Middle frontal gyrus (tissue), 1 donor: ENCODE data around the gene CACNA1F.
A peak's percentile ranks its signal among the peaks of the same experiment; 100 is the strongest.

ENCODE experiments used
- DNase-seq: peaks from one replicate; pipeline ENCODE4 v3.0.0-alpha.2; 2015; ENCODE audit warnings: low spot score; ENCODE audit errors: extremely low spot score

CACNA1F gene

DNA sequence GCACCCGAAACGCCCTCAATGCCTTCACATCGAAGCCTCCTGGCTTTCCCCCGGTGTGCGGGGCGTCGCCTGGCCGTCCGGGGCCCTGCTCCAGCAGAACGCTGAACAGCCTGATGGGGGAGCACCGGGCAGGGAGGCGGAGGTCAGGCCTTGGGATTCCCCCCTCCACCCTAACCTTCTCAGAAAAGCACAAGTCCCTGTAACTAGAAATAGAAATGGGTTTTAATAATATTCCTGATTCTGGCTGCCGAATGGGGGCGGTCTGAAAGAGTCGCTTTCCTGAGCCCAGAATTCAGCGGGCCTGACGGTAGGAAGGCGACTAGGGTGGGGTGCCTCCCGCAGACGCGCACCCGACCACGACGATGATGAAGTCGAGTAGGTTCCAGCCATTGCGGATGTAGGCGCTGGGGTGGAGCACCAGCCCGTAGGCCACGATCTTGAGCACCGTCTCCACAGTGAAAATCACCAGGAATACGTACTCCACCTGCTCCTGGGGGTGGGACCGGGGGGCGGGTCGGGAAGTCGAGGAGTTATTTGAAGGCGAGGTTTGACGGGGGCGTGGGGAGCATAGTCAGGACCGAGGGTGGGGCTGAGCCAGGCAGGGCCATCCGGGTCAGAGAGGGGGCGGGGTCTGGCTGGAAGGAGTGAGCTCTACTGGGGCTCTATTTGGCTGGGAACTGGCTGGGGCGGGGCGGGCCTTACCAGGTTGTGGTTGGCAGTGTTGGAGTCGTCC is 2.5 kb downstream of the CACNA1F start:
- no peak for DNase-seq

DNA sequence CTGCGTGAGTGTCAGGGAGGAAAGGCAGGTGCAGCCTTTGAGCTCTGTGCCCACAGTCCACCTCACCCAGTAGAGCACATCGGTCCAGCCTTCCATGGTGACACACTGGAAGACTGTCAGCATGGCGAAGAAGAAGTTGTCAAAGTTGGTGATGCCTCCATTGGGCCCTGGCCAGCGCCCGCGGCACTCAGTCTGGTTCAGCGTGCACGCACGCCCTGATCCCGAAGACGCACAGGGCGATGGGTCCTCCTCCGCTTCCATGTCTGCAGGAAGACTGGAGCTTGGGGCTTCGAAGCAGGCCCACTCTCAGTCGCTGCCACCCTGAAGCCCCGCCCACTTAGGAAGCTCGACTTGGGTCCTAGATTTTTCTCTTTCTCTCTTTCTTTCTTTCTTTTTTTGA is 5.0 kb downstream of the CACNA1F start:
- DNase-seq: no peak

DNA sequence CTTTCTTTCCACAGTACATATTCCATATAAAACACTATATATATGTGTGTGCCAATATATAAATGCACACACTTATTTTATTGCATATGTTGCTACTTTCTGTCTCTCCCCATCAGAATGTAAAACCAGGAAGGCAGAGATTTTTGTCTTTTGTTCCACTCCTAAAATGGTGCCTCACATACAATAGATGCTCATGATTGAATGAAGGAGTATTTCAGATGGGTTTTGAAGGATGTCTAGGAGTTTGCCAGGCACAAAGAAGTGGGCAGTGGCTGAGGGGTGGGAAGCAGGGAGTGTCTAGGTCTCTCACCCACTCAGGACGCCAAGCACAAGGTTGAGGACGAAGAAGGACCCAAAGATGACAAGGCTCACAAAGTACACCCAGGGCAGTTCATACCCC is 5.4 kb downstream of the CACNA1F start:
- DNase-seq: no peak

DNA sequence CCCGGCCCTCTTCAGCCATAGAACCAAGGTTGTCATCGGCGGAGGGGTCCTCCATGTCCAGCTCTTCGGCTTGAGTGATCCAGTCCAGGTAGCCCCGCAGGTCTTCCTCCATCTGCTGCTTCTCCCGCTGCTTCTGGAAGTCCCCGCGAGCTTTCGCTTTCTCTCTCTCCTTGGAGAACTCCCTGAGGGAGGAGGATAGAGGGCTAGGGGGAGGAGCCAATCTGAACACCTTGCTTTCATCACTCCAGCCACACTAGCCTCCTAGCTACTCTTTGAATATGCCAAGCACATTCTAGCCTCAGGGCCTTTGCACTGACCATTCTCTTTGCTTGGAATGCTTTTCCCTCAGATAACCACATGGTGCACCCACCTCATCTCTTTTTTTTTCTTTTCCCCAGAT is 6.2 kb downstream of the CACNA1F start:
- no peak for DNase-seq

DNA sequence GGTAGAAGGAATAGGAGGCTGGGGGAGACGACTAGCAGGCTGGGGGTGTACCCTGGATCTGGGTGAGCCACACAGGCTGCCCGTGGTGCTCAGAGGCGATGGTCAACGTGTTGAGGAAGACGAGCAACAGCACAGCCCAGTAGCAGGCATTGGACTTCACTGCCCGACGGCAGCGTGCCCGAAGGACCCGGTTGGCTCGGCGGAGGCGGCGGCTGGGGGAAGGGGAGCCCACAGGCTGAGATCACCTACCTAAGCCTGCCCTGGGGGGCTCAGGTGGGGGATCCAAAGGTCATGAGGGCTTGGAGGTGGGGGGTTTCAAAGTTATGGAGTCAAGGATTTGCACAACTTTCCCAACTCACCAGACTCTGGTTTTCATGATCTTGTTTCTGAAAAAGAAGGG is 7.3 kb downstream of the CACNA1F start:
- no peak for DNase-seq

DNA sequence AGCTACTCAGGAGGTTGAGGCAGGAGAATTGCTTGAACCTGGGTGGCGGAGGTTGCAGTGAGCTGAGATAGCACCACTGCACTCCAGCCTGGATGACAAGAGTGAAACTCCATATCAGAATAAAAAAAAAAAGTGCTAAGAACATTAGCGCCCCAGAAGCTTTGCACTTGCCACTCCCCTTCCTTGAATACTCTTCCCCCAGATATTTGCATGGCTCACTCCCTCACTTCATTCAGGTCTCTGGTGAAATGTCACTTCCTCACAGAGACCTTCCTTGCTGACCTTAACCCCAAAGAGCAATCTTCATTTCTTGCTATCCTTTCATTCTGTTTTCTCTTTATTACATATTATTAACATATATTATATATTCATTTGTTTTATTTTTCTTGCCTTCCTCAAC is 11.3 kb downstream of the CACNA1F start:
- no peak for DNase-seq

DNA sequence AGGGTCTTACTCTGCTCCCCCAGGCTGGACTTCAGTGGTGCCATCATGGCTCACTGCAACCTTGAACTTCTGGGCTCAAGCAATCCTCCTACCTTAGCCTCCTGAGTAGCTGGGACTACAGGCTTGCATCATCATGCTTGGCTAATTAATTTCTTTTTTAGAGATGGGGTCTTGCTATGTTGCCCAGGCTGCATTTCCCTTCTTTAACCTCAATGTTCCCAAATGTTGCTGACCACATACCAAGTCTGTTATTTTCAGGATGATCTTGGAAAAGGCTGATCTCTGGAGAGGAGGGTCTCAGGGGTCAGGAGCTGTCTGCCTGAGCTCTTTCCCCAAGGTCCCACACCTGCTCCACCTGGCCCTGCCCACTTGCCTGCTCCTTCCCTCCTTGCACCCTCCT is 13.0 kb downstream of the CACNA1F start:
- no peak for DNase-seq

DNA sequence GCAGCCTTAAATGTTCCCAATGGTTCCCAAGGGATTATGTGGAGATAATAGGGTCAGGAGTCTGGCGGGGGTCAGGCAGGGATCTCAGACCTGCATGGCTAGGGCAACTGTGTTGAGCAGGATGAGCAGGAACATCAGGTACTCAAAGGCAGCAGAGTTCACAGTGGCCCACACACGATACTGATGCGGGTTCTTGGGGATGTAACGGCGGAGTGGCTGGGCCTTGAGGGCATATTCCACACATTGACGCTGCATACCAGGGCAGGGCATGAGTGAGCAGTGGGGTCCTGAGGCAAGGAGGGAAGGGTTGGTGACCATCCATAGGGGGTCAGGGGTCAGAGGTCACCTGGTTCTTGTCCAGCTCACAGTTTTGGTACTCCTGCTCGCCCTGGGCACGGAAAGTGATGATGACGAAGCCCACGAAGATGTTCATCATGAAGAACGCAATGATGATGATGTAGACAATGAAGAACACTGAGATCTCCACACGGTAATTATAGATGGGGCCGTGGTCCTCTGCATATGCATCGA is 18.1 kb downstream of the CACNA1F start:
- DNase-seq: no peak

DNA sequence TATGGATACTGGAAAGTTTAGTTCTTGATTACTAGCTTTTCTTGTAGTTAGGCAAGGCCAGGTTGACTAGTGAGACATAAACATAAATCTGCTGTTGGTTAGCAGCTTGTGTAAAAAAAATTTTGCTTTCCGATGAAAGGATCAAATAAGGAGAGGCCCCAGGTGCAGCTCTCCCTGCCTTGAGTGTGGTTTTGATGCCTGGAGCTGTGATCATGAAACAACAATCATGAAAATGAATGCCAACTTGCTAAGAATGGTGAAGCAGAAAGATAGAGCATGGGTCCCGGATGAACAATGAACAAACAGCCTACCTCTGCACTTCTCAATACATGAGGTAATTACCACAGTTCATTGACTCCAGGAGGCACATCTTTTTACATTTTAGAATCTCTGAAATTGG is 18.7 kb downstream of the CACNA1F start:
- DNase-seq: no peak

DNA sequence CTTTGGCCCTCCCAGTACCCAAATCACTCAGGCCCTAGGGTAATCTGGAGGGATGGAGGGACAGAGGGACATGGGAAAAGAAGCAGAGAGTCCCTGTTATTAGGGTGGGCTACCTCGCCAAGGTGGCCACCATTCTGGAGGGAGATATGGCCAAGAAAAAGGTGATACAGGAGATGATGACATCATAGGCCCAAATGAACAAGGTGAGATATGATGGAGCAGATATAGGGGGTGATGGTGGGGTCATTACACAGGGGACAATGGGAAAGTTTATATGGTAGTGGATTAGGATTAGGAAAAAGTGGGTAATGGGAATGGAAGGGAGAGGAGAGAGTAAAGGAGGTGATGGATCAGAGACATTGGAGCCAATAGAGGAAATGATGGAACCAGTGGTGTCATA is 20.3 kb downstream of the CACNA1F start:
- no peak for DNase-seq

DNA sequence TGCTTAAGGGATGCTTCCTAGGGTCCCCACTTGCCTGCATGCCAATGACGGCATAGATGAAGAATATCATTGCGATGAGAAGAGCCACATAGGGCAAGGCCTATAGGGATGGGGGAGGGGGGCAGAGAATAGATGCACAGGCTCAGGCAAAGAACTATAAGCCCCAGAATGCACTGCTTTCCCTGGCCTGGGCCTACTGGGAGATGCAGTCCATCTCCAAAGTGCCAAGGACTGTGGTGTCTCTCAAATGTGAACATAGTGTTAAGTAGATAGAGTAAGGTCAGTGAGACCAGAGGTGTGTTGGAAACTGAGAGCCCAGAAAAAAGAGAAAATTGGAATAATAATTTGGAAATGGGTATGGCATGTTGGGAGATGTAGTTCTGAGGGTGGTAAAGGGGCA is 20.9 kb downstream of the CACNA1F start:
- DNase-seq: no peak

DNA sequence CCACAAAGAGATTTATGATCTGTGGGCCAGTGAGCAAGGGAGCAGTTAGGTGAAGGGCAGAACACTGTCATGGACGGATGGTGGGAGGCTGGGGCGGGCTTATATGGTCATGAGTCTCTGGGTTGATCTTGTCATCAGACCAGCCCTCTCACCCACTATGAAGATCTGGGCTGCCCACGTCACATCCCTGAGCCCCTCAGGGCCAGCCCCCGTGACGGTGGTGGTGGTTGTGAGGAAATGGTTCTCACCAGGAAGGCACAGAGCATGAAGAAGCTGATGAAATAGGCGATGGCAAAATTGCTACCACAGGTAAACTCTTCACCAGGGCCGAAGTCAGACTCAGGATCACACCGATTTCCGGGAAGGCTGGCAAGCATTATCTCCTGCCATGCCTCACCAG is 22.1 kb downstream of the CACNA1F start:
- DNase-seq: no peak

DNA sequence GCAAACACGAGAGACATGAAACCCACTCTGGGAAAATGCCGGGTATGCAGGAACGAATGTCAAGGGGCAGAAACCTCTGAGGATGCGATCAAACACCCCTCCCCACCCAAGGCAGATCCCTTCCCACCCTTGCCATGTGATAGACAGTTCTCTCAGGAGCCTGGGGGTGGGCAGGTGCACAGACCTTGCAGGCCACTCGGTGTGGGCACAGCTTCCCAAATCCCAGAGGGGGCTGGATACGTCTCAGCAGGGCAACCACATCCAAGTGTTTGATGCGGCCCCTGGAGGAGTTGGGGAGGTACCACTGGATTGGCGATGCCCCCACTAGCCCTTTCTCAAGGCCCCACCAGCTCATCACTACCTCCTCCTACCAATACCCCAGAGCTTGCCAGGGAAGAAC is 22.7 kb downstream of the CACNA1F start:
- DNase-seq: no peak

DNA sequence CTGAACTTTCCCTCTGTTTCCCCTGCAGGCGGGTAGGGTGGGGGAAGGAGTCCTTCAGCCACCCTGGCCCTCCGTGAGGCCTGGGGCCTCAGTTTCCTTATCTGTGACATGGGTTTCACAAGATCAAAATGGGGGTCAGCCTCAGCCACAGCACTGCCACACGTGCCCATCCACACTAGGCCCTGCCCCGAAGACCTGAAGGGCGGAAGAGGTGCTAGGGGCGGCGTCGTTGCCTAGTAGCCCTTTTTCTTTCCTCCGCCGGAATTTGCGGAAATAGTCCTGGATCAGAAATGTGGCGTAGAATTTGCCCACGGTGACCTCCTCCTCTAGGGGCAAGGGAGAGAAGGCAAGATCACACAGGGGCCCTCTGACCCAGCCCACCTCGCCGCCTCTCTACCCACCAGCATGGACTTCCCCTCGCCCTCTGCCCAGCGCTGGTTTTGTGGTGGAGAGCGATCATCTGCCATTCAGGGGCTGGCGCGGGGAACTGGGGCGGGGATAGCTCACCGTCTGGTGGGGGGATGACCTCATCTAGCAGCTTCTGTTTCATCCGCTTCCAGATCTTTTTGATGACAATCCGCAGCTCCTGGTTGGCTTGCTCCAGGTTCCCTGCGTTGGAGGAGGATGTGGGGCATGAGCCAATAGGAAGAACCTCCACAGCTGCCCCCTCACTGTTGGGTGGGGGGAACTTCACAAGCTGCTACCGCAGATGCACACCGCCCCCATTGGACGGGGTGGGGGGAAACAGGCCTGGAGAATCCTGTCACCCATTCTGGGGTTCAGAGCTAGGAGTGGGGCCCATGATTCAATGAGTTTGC is 23.5 kb downstream of the CACNA1F start:
- DNase-seq: no peak

DNA sequence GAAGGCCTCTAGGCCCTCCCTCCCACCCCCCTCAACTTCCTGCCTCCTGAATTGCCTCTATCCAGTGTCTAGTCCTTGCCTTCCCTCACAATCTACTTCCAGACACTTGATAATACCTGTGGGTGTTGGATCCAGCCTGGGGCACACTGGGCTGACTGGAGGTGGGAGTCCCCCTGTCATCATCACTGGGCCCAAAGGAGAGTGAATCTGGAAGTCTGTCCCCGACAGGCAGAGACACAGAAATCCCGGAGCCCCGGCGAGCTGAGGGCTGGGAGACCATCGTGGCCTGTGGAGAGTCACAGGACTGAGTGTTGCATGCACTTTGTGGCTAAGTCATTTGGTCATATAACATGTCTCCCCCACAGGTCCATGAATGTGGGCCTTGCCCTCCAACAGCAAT is 24.7 kb downstream of the CACNA1F start:
- no peak for DNase-seq

DNA sequence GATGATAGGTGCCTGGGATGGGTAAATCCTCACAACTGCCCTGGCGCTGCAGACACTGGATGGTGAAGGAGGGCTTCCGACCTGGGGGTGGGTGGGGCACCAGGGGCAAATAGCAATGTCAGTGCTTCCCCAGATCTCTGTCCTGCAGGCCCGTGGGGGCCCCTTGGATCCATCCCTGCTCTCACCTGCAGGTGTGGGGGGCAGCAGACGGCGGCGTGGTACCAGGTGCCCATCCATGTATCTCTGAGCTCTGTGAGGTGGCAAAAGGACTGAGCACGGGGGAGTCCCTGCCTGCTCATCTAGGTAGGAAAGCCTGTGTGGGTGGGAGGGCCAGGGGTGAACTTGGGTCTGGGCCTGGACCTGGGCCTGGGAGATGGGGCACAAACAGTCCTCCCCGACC is 26.6 kb downstream of the CACNA1F start:
- DNase-seq: no peak

DNA sequence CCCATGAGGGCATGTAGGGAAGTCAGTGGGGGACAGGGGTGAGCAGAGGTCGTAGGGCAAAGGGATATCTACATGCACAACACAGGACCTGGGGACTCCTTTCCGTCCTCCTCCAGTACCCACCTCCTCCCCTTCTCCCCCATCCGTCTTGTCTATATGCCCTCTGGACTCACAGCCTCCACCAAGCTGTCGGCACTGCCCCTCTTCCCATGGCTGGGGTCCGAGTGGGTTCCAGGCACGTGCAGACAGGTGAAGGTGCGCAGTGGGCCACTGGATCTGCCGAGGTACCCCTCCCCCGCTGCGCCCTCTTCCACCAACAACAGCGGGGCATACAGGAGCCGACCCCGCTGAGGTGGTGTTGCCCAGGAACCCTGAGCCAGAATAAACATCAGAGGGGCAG is 27.7 kb downstream of the CACNA1F start:
- no peak for DNase-seq

DNA sequence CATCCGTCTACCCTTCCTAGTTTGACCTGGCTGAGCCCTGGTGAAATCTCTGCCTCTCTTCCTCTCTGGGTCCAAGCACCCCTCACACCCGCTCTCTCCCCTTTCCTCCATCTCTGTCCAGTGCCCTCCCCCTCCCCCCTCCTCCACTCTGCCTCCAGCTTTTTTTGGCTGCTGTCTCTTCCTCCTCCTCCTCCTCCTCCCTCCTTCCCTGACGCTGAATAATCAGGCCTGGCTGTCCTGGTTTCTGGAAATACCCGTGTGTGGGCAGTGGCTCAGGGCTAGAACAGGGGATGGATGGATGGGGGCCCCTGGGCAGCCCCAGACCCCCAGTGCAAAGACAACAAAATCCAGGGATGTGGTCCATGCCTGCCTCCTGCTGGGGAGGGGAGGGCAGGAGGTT is 28.4 kb downstream of the CACNA1F start:
- DNase-seq: no peak

DNA sequence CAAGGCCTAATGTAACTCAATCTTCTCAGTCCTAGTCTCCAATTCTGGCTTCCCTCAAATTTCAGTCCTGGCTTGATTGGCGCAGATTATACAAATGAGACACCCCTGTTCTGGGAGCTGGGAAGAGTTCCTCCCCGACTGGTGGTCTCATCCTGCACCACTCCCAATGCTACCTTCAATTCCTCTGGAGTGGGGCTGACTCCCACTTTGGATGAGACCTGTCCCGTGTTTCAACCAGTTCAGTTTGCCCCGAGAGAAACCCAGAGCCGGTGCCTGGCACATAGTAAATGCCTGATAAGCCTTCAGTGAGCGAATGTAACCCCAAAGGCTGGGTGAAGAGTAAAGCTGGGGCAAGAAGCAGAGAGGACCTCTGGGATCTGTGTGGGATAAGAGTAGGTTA is 29.1 kb downstream of the CACNA1F start:
- DNase-seq: no peak

DNA sequence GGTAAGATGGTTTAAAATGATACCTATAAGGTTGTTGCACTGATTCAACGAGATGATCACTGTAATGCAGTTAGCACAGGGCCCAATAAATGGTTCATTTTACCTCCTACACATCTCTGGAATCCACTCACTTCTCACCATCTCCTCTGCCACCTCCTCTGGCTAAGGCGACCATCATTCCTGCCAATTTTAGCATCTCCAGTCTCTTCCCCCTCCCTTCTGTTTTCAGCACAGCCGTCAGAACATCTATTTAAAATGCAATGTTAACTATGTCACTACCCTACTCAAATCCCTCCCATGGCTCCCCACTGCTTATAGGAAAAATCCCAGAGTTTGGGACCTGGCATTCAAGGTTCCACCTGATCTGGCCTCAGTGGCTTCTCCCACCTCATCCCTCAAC is 29.6 kb downstream of the CACNA1F start:
- no peak for DNase-seq

DNA sequence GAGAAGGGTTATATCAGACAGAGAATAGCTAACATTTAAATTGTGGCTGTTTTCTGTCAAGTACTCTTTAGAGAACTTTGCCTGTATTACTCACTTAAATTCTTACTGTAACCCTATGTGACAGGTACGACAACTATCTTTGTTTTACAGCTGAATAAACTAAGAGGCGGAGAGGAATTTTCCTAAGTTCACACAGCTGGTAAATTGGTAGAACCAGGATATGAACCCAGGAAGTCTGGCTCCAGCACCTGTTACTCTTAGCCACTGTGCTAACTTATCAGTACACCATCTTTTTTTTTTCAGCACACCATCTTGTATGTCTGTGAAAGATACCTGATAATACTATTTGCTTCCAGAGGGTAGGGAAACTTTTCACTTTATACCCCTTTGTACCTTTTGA is 31.1 kb downstream of the CACNA1F start:
- no peak for DNase-seq

DNA sequence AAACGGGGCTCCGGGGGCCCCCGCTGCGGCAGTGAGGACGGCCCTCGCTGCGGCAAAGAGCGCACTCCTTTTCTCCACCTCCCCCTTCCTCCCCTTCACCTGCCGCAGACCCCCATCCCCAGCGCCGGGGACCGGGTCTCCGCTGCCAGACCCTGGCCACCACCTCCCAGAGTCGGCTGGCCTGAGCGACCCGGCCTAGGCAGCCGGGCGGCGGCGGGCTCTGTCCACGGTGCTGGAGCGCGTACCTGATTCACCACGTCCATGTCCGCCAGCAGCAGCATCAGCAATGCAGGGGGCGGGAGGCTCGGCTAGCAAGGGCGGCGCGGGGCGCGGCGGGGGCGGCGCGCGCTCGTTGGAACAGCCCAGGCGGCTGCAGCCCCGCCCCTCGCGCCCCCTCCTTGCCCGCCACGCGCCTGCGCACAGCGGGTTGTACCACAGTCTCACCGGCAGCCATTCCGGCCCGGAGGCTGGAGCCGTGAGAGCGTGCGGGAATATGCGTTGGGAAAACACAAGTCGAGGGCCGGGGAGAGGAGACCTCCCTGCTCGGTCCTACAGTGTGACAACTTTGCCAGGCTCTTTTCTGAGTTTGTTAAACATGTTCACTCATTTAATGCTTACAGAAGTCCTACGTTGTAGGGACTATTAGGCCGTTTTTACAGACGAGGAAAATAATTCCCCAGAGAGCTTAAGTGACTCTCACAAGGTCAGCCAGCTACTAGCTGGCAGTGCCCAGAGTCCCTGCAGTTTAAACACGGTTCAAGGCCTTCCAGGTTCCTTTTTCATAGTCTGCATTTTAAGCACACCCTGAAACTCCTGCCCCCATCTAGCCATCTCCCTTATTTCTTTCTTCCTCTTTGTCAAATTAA is 33.0 kb downstream of the CACNA1F start, which contains the start of gene SYP:
Gene SYP, minus strand, starts transcription at position 288 of the 866 bp plus-strand sequence. Its CDS starts 7 bp downstream, at position 281.
- DNase-seq: peak; percentile 75
